ENCODE results near the gene RAD51. TPM values are rescaled to one million over a fixed set of nuclear protein-coding genes. Genes with fewer than 3 reads are reported as not detected.
A peak's percentile ranks its signal among the peaks of the same experiment; 100 is the strongest.
"Not testable (repeated sequence)": the region's sequence is repeated elsewhere in the genome, so short reads cannot be mapped to it uniquely, and the experiment has no call there.

RAD51 gene
- total RNA-seq, 1 experiment from 2014 or later: 30.3 TPM

- in situ Hi-C loops (cut with HindIII; ENCODE audit: low pct_unique_long_range_greater_than_20kb, low sequenced_read_pairs); ATAC-seq; POLR2A ChIA-PET; H3K4me1 ChIP-seq (ENCODE audit: control insufficient read depth, insufficient read depth, low read length); H3K27me3 ChIP-seq (ENCODE audit: control insufficient read depth, insufficient read depth, low read length); H3K9me3 ChIP-seq (ENCODE audit: control insufficient read depth, insufficient read depth, low read depth, low read length); H3K36me3 ChIP-seq (ENCODE audit: control insufficient read depth, insufficient read depth, low read length); BruUV-seq (replicated peaks); H3K27ac ChIP-seq (ENCODE audit: low read length); DNase-seq (ENCODE audit: low read depth, low spot score); H3K4me3 ChIP-seq (ENCODE audit: low read depth in 2 of 2, low read length in 2 of 2): not testable (repeated sequence)
- intact Hi-C loops (cut with micrococcal nuclease; ENCODE audit: unreplicated experiment): loop anchor here (10.0 kb wide), 1 partner anchor 109 kb away; no protein-coding TSS in a partner anchor
- CTCF ChIA-PET: interaction anchor here (0.6 kb wide), 2 partner anchors 17 to 50 kb away, joined by 3 to 8 read pairs; no protein-coding TSS in a partner anchor
These were observed 18.7 kb upstream of the RAD51 start for GRCh38 chr15:40676290-40676689.

- in situ Hi-C loops (cut with HindIII; ENCODE audit: low pct_unique_long_range_greater_than_20kb, low sequenced_read_pairs); ATAC-seq; H3K27me3 ChIP-seq (ENCODE audit: control insufficient read depth, insufficient read depth, low read length); H3K27ac ChIP-seq (ENCODE audit: low read length); H3K4me1 ChIP-seq (ENCODE audit: control insufficient read depth, insufficient read depth, low read length); BruUV-seq (replicated peaks); H3K9me3 ChIP-seq (ENCODE audit: control insufficient read depth, insufficient read depth, low read depth, low read length); H3K4me3 ChIP-seq (ENCODE audit: low read depth in 2 of 2, low read length in 2 of 2); POLR2A ChIA-PET; DNase-seq (ENCODE audit: low read depth, low spot score); H3K36me3 ChIP-seq (ENCODE audit: control insufficient read depth, insufficient read depth, low read length): not testable (repeated sequence)
- intact Hi-C loops (cut with micrococcal nuclease; ENCODE audit: unreplicated experiment): loop anchor here (10.0 kb wide), 1 partner anchor 108 kb away; no protein-coding TSS in a partner anchor
- CTCF ChIA-PET: interaction anchor here (0.6 kb wide), 2 partner anchors 16 to 51 kb away, joined by 3 to 8 read pairs; no protein-coding TSS in a partner anchor
These were observed 18.1 kb upstream of the RAD51 start for GRCh38 chr15:40676906-40677305.

- no peaks in the 10 kb centered on the region for H3K36me3 ChIP-seq (ENCODE audit: control insufficient read depth, insufficient read depth, low read length)
- H3K27me3 ChIP-seq (ENCODE audit: control insufficient read depth, insufficient read depth, low read length): no peaks in the 10 kb centered on the region
- ChIA-PET CTCF (no interaction called here), POLR2A (interaction anchor here (0.7 kb wide), 1 partner anchor 96 kb away, joined by 4 read pairs; no protein-coding TSS in a partner anchor)
- ATAC-seq (0 out of 2 replicates have a peak, but pooled peaks have one; percentile 43), DNase-seq (ENCODE audit: low read depth, low spot score) (no peak)
- in situ Hi-C loops (cut with HindIII; ENCODE audit: low pct_unique_long_range_greater_than_20kb, low sequenced_read_pairs) (no loop called here), intact Hi-C loops (cut with micrococcal nuclease; ENCODE audit: unreplicated experiment) (no loop called here)
- no peaks in the 10 kb centered on the region for H3K4me1 ChIP-seq (ENCODE audit: control insufficient read depth, insufficient read depth, low read length)
- no peaks in the 10 kb centered on the region for H3K9me3 ChIP-seq (ENCODE audit: control insufficient read depth, insufficient read depth, low read depth, low read length)
- H3K4me3 ChIP-seq (ENCODE audit: low read depth in 2 of 2, low read length in 2 of 2): no peak overlapping the region
- TF ChIP-seq, protein P1, sequence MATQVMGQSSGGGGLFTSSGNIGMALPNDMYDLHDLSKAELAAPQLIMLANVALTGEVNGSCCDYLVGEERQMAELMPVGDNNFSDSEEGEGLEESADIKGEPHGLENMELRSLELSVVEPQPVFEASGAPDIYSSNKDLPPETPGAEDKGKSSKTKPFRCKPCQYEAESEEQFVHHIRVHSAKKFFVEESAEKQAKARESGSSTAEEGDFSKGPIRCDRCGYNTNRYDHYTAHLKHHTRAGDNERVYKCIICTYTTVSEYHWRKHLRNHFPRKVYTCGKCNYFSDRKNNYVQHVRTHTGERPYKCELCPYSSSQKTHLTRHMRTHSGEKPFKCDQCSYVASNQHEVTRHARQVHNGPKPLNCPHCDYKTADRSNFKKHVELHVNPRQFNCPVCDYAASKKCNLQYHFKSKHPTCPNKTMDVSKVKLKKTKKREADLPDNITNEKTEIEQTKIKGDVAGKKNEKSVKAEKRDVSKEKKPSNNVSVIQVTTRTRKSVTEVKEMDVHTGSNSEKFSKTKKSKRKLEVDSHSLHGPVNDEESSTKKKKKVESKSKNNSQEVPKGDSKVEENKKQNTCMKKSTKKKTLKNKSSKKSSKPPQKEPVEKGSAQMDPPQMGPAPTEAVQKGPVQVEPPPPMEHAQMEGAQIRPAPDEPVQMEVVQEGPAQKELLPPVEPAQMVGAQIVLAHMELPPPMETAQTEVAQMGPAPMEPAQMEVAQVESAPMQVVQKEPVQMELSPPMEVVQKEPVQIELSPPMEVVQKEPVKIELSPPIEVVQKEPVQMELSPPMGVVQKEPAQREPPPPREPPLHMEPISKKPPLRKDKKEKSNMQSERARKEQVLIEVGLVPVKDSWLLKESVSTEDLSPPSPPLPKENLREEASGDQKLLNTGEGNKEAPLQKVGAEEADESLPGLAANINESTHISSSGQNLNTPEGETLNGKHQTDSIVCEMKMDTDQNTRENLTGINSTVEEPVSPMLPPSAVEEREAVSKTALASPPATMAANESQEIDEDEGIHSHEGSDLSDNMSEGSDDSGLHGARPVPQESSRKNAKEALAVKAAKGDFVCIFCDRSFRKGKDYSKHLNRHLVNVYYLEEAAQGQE (IDR thresholded peaks at IDR 0.05; ENCODE audit: insufficient read depth in 1 of 2, low read depth in 2 of 2, low read length in 1 of 2): no peak
- TF ChIP-seq TCF7L2 (IDR thresholded peaks at IDR 0.05; ENCODE audit: low read depth, low read length) (no peak), SIN3A (IDR thresholded peaks at IDR 0.05; ENCODE audit: borderline replicate concordance, insufficient read depth, low read depth, low read length) (no peak), POLR2AphosphoS5 (IDR thresholded peaks at IDR 0.05; ENCODE audit: low read depth, low read length) (no peak)
- TF ChIP-seq, protein P2, sequence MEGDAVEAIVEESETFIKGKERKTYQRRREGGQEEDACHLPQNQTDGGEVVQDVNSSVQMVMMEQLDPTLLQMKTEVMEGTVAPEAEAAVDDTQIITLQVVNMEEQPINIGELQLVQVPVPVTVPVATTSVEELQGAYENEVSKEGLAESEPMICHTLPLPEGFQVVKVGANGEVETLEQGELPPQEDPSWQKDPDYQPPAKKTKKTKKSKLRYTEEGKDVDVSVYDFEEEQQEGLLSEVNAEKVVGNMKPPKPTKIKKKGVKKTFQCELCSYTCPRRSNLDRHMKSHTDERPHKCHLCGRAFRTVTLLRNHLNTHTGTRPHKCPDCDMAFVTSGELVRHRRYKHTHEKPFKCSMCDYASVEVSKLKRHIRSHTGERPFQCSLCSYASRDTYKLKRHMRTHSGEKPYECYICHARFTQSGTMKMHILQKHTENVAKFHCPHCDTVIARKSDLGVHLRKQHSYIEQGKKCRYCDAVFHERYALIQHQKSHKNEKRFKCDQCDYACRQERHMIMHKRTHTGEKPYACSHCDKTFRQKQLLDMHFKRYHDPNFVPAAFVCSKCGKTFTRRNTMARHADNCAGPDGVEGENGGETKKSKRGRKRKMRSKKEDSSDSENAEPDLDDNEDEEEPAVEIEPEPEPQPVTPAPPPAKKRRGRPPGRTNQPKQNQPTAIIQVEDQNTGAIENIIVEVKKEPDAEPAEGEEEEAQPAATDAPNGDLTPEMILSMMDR (IDR thresholded peaks at IDR 0.05): no peak
- no peak overlapping the region for H3K27ac ChIP-seq (ENCODE audit: low read length)
- BruUV-seq (replicated peaks): no TSS peak
These were observed 14.8 kb upstream of the RAD51 start for GRCh38 chr15:40680151-40680550.

DNA sequence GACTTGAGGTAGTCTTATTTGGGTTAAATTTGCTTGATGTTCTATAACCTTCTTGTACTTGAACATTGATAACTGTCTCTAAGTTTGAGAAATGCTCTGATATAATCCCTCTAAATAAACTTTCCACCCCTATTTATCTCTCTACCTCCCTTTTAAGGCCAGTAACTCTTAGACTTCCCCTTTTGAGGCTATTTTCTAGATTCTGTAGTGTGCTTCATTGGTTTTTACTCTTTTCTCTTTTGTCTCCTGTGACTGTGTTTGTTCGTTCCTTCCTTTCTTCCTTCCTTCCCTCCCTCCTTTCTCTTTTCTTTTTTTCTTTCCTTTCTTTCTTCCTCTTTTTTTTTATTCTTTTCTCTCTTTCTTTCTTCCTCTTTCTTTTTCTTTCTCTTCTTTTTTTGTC, 14.0 kb upstream of the RAD51 start:
- H3K9me3 ChIP-seq (ENCODE audit: control insufficient read depth, insufficient read depth, low read depth, low read length); CTCF ChIA-PET; H3K27me3 ChIP-seq (ENCODE audit: control insufficient read depth, insufficient read depth, low read length); BruUV-seq (replicated peaks); H3K36me3 ChIP-seq (ENCODE audit: control insufficient read depth, insufficient read depth, low read length); in situ Hi-C loops (cut with HindIII; ENCODE audit: low pct_unique_long_range_greater_than_20kb, low sequenced_read_pairs); H3K27ac ChIP-seq (ENCODE audit: low read length); intact Hi-C loops (cut with micrococcal nuclease; ENCODE audit: unreplicated experiment); DNase-seq (ENCODE audit: low read depth, low spot score); ATAC-seq; POLR2A ChIA-PET; H3K4me3 ChIP-seq (ENCODE audit: low read depth in 2 of 2, low read length in 2 of 2); H3K4me1 ChIP-seq (ENCODE audit: control insufficient read depth, insufficient read depth, low read length): not testable (repeated sequence)
